ENCODE measurements around the gene EFNA1. TPM values are rescaled to one million over a fixed set of nuclear protein-coding genes. Genes with fewer than 3 reads are reported as not detected.
A peak's percentile ranks its signal among the peaks of the same experiment; 100 is the strongest.

Gene EFNA1
- total RNA-seq, 1 experiment from 2014 or later = 35.7 TPM

DNA sequence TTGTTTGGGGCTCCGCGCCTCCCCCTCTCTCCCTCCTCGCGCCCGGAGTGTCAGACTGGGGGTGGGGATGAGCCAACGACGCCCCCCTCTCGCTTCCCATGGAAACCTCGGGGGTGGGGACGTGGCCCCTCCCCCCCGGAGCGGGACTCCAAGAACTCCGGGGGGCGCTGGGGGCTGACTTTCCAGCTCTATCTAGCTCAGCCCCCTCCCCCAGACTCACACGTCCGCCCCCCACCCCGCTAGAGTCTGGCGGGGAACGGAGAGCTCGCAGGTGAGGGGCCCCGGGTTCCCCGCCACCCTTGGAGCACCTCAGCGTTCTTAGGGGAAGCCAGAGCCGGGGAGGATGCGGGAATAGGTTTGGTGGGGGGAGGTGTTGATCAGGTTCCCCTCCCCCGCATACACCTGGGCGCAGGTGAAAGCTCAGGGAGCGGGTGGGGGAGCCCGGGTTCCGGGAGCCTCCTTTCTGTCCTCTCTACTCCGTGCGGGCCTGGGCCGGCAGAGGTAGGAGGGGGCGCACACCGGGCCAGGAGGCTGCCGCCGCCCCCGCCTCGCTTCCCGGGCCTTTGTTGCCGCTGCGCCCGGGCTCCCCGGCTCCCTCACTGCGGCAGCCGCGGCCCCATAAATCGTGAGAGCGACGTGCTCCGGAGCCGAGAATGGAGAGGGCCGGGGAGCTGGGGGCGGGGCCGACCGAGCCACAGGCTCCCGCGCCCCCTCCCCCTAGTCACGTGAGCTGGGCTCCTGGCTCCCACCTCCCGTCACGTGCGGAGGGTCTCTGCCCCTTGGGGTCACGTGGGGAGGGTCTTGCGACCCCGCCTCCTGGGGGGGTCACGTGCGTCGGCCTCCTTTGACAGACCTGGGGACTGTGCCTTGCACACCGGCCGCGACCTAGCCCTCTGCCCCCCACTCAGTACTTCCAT lies 47.1 kb upstream of the EFNA1 start:
- Histone ChIP-seq H3K79me2 (ENCODE audit: low read depth) (no peaks in the 10 kb centered on the region), H3K9me2 (ENCODE audit: insufficient read depth) (no peaks in the 10 kb centered on the region), H3K9me3 (ENCODE audit: insufficient read depth, low read depth) (no peaks in the 10 kb centered on the region), H3F3A (ENCODE audit: insufficient read depth, low read depth) (peaks cover 38% of the 10 kb centered on the region; the same call in 1 of the 2 replicates), H3K4me2 (peak overlapping the region; percentile 88), H2AFZ (peak overlapping the region; percentile 67; the same call in 1 of the 2 replicates), H4K20me1 (ENCODE audit: insufficient read depth) (no peaks in the 10 kb centered on the region), H3K36me3 (ENCODE audit: low read depth) (no peaks in the 10 kb centered on the region), H3K4me1 (replicated peaks; ENCODE audit: insufficient read depth) (peaks cover 62% of the 10 kb centered on the region), H3K27ac (no peak overlapping the region), H3K27me3 (ENCODE audit: insufficient read depth, low read depth) (peaks cover 35% of the 10 kb centered on the region), H3K4me3 (peak overlapping the region; percentile 63)
- intact Hi-C loops (cut with micrococcal nuclease; ENCODE audit: unreplicated experiment) = no loop called here
- TF ChIP-seq EZH2 (IDR thresholded peaks at IDR 0.05; ENCODE audit: low read depth) = peak; percentile 29; the same call in 1 of the 2 replicates
- TF ChIP-seq, protein P1, sequence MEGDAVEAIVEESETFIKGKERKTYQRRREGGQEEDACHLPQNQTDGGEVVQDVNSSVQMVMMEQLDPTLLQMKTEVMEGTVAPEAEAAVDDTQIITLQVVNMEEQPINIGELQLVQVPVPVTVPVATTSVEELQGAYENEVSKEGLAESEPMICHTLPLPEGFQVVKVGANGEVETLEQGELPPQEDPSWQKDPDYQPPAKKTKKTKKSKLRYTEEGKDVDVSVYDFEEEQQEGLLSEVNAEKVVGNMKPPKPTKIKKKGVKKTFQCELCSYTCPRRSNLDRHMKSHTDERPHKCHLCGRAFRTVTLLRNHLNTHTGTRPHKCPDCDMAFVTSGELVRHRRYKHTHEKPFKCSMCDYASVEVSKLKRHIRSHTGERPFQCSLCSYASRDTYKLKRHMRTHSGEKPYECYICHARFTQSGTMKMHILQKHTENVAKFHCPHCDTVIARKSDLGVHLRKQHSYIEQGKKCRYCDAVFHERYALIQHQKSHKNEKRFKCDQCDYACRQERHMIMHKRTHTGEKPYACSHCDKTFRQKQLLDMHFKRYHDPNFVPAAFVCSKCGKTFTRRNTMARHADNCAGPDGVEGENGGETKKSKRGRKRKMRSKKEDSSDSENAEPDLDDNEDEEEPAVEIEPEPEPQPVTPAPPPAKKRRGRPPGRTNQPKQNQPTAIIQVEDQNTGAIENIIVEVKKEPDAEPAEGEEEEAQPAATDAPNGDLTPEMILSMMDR (conservative IDR thresholded peaks at IDR 0.05) = no peak
- ChIA-PET POLR2A (ENCODE audit: unreplicated experiment) (interaction anchor here (0.6 kb wide), 2 partner anchors 100 to 111 kb away, joined by 5 to 11 read pairs; no protein-coding TSS in a partner anchor), CTCF (interaction anchor here (1.3 kb wide), 1 partner anchor 29 kb away, joined by 3 read pairs; the partner anchor contains the start of gene ADAM15)
- peak in 1 of 2 experiments; percentile 28 for DNase-seq
- BruUV-seq (replicated peaks) = no TSS peak

DNA sequence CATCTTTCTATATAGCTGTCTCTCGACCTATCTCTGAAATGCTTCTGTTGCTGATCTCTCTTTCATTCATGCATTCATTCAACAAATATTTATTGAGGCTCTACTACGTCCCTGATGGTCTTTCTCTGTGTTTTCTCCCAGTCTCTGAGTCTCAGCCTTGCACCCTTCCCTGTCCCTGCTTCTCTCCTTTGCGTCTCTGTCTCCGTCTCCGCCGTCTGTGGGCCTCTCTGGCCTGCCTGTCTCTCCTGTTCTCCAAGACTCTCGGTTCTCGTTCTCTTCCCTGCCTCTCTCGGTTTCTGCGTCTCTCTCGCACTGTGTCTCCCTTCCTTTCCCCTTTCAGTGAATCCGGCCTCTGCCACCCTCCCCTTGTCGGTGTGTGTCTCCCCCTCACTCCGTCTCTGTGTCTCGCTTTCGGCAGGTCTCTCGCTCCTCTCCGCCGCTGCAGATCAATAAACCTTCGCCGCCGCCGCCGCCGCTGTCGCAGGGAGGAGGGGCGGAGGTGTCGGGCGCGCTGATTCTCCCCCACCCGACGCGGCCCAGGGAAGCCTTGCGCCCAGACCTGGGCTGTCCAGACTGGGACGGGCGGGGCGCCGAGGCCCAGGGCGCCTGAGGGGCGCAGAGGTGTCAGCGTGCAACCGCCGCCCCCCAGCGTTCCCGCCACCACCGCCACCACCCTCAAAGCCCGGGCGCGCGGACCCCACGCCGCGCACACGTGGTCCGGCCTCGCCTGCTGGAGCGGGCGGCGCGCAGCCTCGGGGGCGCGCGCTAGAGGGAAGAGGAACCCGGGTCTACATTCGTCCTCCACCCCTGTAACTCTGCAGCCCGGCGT lies 46.0 kb upstream of the EFNA1 start:
- Histone ChIP-seq H3K4me3 (peak overlapping the region; percentile 63; the same call in 1 of the 2 replicates), H3K79me2 (ENCODE audit: low read depth) (no peaks in the 10 kb centered on the region), H3K9me3 (ENCODE audit: insufficient read depth, low read depth) (no peaks in the 10 kb centered on the region), H3K36me3 (ENCODE audit: low read depth) (no peaks in the 10 kb centered on the region), H3F3A (ENCODE audit: insufficient read depth, low read depth) (peaks cover 41% of the 10 kb centered on the region; the same call in 1 of the 2 replicates), H3K9me2 (ENCODE audit: insufficient read depth) (no peaks in the 10 kb centered on the region), H3K4me1 (replicated peaks; ENCODE audit: insufficient read depth) (peaks cover 69% of the 10 kb centered on the region), H4K20me1 (ENCODE audit: insufficient read depth) (no peaks in the 10 kb centered on the region), H3K4me2 (peak overlapping the region; percentile 88), H2AFZ (no peak overlapping the region), H3K27me3 (ENCODE audit: insufficient read depth, low read depth) (peaks cover 35% of the 10 kb centered on the region), H3K27ac (no peak overlapping the region)
- no TSS peak for BruUV-seq (replicated peaks)
- DNase-seq = peak in 1 of 2 experiments; percentile 30
- POLR2A ChIA-PET (ENCODE audit: unreplicated experiment) = interaction anchor here (0.6 kb wide), 2 partner anchors 79 to 101 kb away, joined by 4 to 11 read pairs; partner anchors contain the start of gene ZBTB7B
- CTCF ChIA-PET = interaction anchor here (0.6 to 1.3 kb wide), 2 partner anchors 31 to 86 kb away, joined by 3 to 7 read pairs; partner anchors contain the start of gene ADAM15
- intact Hi-C loops (cut with micrococcal nuclease; ENCODE audit: unreplicated experiment) = no loop called here
- no peak for TF ChIP-seq EZH2 (IDR thresholded peaks at IDR 0.05; ENCODE audit: low read depth)
- TF ChIP-seq, protein P1 (conservative IDR thresholded peaks at IDR 0.05) = no peak

Measured in PC-9 (cell line).